SK-N-SH treated with all-trans-retinoic acid at 6 μM for 48 hours (cell line): ENCODE measurements around the gene GPD1.

Experiments
- ATAC-seq: fragments of 200-7000 bp; cut with Tn5 transposase; 3 replicates; pipeline ENCODE4 v1.9.1; 2020; ENCODE audit warnings: mild to moderate bottlenecking, moderate library complexity
- ARNTL ChIP-seq: fragments of 450-650 bp; formaldehyde crosslinking; IDR thresholded peaks from 2 replicates; pipeline ENCODE4 v1.5.0; 2020; ENCODE audit warnings: low read depth, mild to moderate bottlenecking, moderate library complexity, borderline replicate concordance
- BACH2 ChIP-seq: fragments of 250-450 bp; sonication (Bioruptor Pico); IDR thresholded peaks from 2 replicates; pipeline ENCODE4 v1.9.0; 2021; ENCODE audit warnings: mild to moderate bottlenecking, borderline replicate concordance
- CSDC2 ChIP-seq: fragments of 250-450 bp; sonication (Bioruptor Pico); IDR thresholded peaks from 2 replicates; pipeline ENCODE4 v1.5.0; 2020; ENCODE audit warnings: mild to moderate bottlenecking, moderate library complexity
- GLIS3 ChIP-seq: fragments of 250-450 bp; sonication (Bioruptor Pico); IDR thresholded peaks from 2 replicates; pipeline ENCODE4 v1.5.0; 2020; ENCODE audit warnings: mild to moderate bottlenecking, moderate library complexity
- ISL1 ChIP-seq: fragments of 250-450 bp; sonication (Bioruptor Pico); IDR thresholded peaks from 2 replicates; pipeline ENCODE4 v2.1.2; 2022; ENCODE audit warnings: mild to moderate bottlenecking, moderate library complexity
- OSR1 ChIP-seq: fragments of 250-450 bp; sonication (Bioruptor Pico); IDR thresholded peaks from 2 replicates; pipeline ENCODE4 v1.8.0; 2022; ENCODE audit warnings: moderate library complexity, mild to moderate bottlenecking, inconsistent platforms
- PPARA ChIP-seq: fragments of 250-450 bp; sonication (Bioruptor Pico); IDR thresholded peaks from 2 replicates; pipeline ENCODE4 v1.5.0; 2020; ENCODE audit warnings: mild to moderate bottlenecking, borderline replicate concordance
- RARB ChIP-seq: fragments of 250-450 bp; sonication (Bioruptor Pico); IDR thresholded peaks from 2 replicates; pipeline ENCODE4 v1.8.0; 2021; ENCODE audit warnings: mild to moderate bottlenecking, moderate library complexity
- SNAI2 ChIP-seq: fragments of 250-450 bp; sonication (Bioruptor Pico); IDR thresholded peaks from 2 replicates; pipeline ENCODE4 v1.5.0; 2020; ENCODE audit warnings: mild to moderate bottlenecking, moderate library complexity
- ZC3H10 ChIP-seq: fragments of 250-450 bp; sonication (Bioruptor Pico); IDR thresholded peaks from 2 replicates; pipeline ENCODE4 v1.5.1; 2021; ENCODE audit warnings: mild to moderate bottlenecking, moderate library complexity
- ZFP30 ChIP-seq: fragments of 450-650 bp; formaldehyde crosslinking; IDR thresholded peaks from 2 replicates; pipeline ENCODE4 v1.5.0; 2022; ENCODE audit warnings: mild to moderate bottlenecking, moderate library complexity
- ZNF70 ChIP-seq: fragments of 450-650 bp; formaldehyde crosslinking; IDR thresholded peaks from 2 replicates; pipeline ENCODE4 v1.5.0; 2020; ENCODE audit warnings: mild to moderate bottlenecking, moderate library complexity
- TF ChIP-seq, protein P1 (sequence below): fragments of 250-450 bp; sonication (Bioruptor Pico); IDR thresholded peaks from 2 replicates; pipeline ENCODE4 v1.5.1; 2020; ENCODE audit warnings: low read depth, mild to moderate bottlenecking, moderate library complexity
- TF ChIP-seq, protein P2 (sequence below): fragments of 250-450 bp; sonication (Bioruptor Pico); IDR thresholded peaks from 2 replicates; pipeline ENCODE4 v1.5.1; 2021; ENCODE audit warnings: mild to moderate bottlenecking, moderate library complexity
- TF ChIP-seq, protein P3 (sequence below): fragments of 250-450 bp; sonication (Bioruptor Pico); IDR thresholded peaks from 2 replicates; pipeline ENCODE4 v1.8.0; 2020; ENCODE audit warnings: mild to moderate bottlenecking, moderate library complexity, borderline replicate concordance
- TF ChIP-seq, protein P4 (sequence below): fragments of 250-450 bp; sonication (Bioruptor Pico); IDR thresholded peaks from 2 replicates; pipeline ENCODE4 v1.5.0; 2020; ENCODE audit warnings: mild to moderate bottlenecking, moderate library complexity

The GPD1 gene

DNA sequence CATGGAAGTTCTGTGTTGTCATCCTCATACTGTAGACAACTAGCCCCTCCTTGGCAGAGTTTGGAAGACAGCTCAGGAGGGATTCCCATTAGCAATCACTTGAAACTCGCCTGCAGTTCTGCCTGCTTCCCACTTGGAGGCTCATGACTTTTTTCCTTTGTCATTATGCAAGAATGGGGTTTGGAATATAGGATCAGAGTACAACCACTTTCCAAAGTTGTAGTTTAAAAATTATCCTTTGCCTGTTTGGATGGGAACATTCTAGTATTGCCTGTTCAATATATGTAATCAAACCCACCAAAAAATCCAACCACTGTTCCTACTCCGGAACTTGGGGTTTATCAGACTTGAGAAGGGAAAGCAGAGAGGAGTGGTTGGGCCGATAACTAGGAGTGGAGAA lies 2.1 kb upstream of the GPD1 start (continued):
- TF ChIP-seq, protein P1, sequence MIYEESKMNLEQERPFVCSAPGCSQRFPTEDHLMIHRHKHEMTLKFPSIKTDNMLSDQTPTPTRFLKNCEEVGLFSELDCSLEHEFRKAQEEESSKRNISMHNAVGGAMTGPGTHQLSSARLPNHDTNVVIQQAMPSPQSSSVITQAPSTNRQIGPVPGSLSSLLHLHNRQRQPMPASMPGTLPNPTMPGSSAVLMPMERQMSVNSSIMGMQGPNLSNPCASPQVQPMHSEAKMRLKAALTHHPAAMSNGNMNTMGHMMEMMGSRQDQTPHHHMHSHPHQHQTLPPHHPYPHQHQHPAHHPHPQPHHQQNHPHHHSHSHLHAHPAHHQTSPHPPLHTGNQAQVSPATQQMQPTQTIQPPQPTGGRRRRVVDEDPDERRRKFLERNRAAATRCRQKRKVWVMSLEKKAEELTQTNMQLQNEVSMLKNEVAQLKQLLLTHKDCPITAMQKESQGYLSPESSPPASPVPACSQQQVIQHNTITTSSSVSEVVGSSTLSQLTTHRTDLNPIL = no peak

DNA sequence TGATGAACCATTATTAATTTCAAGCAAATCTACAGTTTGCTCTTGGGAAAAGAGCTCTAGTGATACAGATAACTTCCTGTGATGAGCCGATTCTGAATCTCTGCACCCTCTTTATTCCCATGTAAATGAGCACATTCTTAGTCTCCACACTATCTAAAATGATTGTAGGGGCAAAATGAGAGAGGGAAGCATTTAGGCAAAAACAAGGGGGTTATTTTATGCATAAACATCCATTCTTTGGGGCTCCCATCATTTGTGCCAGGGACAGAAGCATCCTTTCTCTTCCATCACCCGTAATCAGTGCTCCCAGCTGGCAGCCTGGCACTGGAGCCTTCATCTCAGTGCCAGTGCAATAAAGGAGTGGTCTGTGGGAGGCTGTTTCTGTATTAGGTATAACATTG lies 1.7 kb upstream of the GPD1 start:
- ATAC-seq = no peak
- TF ChIP-seq ARNTL (CRISPR knock-in tag) = no peak
- TF ChIP-seq, protein P1 = no peak
- no peak for TF ChIP-seq ISL1
- TF ChIP-seq, protein P2, sequence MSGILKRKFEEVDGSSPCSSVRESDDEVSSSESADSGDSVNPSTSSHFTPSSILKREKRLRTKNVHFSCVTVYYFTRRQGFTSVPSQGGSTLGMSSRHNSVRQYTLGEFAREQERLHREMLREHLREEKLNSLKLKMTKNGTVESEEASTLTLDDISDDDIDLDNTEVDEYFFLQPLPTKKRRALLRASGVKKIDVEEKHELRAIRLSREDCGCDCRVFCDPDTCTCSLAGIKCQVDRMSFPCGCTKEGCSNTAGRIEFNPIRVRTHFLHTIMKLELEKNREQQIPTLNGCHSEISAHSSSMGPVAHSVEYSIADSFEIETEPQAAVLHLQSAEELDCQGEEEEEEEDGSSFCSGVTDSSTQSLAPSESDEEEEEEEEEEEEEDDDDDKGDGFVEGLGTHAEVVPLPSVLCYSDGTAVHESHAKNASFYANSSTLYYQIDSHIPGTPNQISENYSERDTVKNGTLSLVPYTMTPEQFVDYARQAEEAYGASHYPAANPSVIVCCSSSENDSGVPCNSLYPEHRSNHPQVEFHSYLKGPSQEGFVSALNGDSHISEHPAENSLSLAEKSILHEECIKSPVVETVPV = no peak
- TF ChIP-seq ZC3H10 (CRISPR knock-in tag) = no peak
- TF ChIP-seq GLIS3 = no peak
- TF ChIP-seq, protein P3, sequence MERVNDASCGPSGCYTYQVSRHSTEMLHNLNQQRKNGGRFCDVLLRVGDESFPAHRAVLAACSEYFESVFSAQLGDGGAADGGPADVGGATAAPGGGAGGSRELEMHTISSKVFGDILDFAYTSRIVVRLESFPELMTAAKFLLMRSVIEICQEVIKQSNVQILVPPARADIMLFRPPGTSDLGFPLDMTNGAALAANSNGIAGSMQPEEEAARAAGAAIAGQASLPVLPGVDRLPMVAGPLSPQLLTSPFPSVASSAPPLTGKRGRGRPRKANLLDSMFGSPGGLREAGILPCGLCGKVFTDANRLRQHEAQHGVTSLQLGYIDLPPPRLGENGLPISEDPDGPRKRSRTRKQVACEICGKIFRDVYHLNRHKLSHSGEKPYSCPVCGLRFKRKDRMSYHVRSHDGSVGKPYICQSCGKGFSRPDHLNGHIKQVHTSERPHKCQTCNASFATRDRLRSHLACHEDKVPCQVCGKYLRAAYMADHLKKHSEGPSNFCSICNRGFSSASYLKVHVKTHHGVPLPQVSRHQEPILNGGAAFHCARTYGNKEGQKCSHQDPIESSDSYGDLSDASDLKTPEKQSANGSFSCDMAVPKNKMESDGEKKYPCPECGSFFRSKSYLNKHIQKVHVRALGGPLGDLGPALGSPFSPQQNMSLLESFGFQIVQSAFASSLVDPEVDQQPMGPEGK (CRISPR knock-in tag) = no peak
- TF ChIP-seq, protein P4, sequence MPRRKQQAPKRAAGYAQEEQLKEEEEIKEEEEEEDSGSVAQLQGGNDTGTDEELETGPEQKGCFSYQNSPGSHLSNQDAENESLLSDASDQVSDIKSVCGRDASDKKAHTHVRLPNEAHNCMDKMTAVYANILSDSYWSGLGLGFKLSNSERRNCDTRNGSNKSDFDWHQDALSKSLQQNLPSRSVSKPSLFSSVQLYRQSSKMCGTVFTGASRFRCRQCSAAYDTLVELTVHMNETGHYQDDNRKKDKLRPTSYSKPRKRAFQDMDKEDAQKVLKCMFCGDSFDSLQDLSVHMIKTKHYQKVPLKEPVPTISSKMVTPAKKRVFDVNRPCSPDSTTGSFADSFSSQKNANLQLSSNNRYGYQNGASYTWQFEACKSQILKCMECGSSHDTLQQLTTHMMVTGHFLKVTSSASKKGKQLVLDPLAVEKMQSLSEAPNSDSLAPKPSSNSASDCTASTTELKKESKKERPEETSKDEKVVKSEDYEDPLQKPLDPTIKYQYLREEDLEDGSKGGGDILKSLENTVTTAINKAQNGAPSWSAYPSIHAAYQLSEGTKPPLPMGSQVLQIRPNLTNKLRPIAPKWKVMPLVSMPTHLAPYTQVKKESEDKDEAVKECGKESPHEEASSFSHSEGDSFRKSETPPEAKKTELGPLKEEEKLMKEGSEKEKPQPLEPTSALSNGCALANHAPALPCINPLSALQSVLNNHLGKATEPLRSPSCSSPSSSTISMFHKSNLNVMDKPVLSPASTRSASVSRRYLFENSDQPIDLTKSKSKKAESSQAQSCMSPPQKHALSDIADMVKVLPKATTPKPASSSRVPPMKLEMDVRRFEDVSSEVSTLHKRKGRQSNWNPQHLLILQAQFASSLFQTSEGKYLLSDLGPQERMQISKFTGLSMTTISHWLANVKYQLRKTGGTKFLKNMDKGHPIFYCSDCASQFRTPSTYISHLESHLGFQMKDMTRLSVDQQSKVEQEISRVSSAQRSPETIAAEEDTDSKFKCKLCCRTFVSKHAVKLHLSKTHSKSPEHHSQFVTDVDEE (CRISPR knock-in tag) = no peak
- no peak for TF ChIP-seq OSR1 (CRISPR knock-in tag)
- TF ChIP-seq SNAI2 (CRISPR knock-in tag) = no peak
- TF ChIP-seq ZFP30 (CRISPR knock-in tag) = no peak

DNA sequence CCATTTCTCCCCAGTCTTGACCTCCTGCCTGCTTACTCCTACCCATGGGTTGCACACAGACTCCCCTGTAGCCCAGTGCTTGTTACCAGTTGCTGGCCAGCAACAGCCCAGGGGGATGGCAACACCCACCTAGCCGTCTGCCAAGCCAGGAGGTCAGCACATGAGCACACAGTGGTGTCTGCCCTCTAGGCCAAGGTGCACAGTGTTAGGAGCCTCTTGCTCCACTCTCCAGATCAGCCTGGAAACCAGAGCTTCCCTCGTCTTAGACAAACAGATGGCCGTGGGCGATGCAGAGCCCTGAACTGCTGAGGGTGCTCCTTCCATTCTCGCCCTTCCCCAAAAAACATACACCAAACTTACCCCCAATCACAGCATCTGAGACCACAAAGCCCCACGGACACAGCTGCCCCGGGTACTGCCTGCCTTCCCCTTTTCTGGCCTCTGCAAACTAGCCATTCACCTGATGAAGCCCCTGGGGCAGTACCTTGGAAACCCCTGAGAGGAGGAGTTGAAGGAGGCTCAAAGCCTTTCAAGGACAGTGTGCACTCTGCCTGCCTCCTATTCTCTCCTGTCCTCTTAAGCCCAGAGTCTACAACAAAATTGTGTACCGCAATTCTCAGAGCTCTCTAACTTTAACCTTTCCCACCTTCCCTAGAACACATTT lies 1.0 kb upstream of the GPD1 start:
- no peak for ATAC-seq
- TF ChIP-seq BACH2 (CRISPR knock-in tag) (no peak), ZC3H10 (CRISPR knock-in tag) (no peak), ARNTL (CRISPR knock-in tag) (no peak), PPARA (no peak), CSDC2 (CRISPR knock-in tag) (no peak), ISL1 (no peak), ZNF70 (no peak), RARB (no peak), ZFP30 (CRISPR knock-in tag) (no peak)
- TF ChIP-seq, protein P2 = no peak
- TF ChIP-seq, protein P3 (CRISPR knock-in tag) = no peak
- TF ChIP-seq, all 23 proteins: peak for 0
